ENCODE measurements around the gene ERBB2.
"Not testable (repeated sequence)": the region's sequence is repeated elsewhere in the genome, so short reads cannot be mapped to it uniquely, and the experiment has no call there.

Gene ERBB2

GRCh38 chr17:39722965-39723848, 23.3 kb downstream of the ERBB2 start:
- ChIA-PET POLR2A (no interaction called here), CTCF (interaction anchor here (0.8 to 1.6 kb wide), 3 partner anchors 8 to 102 kb away, joined by 3 to 5 read pairs (median 4); no protein-coding TSS in a partner anchor)
- DNase-seq (ENCODE audit: extremely low spot score) = no peak
- no peak for TF ChIP-seq CTCF (IDR thresholded peaks at IDR 0.05; ENCODE audit: control extremely low read depth, extremely low read depth, low read depth, missing control alignments)

GRCh38 chr17:39724731-39725130, 24.9 kb downstream of the ERBB2 start:
- TF ChIP-seq CTCF (IDR thresholded peaks at IDR 0.05; ENCODE audit: control extremely low read depth, extremely low read depth, low read depth, missing control alignments) = no peak
- no peak for DNase-seq (ENCODE audit: extremely low spot score)
- CTCF ChIA-PET = interaction anchor here (1.6 kb wide), 1 partner anchor 90 kb away, joined by 4 read pairs; no protein-coding TSS in a partner anchor
- POLR2A ChIA-PET = no interaction called here

GRCh38 chr17:39725923-39726322, 26.1 kb downstream of the ERBB2 start:
- CTCF ChIA-PET = interaction anchor here (0.7 to 1.6 kb wide), 3 partner anchors 91 to 104 kb away, joined by 3 to 4 read pairs (median 3); no protein-coding TSS in a partner anchor
- POLR2A ChIA-PET = not testable (repeated sequence)

GRCh38 chr17:39726617-39727016, 26.8 kb downstream of the ERBB2 start:
- ChIA-PET POLR2A (no interaction called here), CTCF (no interaction called here)
- TF ChIP-seq CTCF (IDR thresholded peaks at IDR 0.05; ENCODE audit: control extremely low read depth, extremely low read depth, low read depth, missing control alignments) = no peak
- no peak for DNase-seq (ENCODE audit: extremely low spot score)

More at GRCh38 chr17:39725923-39726322, 26.1 kb downstream of the ERBB2 start:
- DNase-seq (ENCODE audit: extremely low spot score) = not testable (repeated sequence)

GRCh38 chr17:39727556-39727955, 27.7 kb downstream of the ERBB2 start:
- no peak for TF ChIP-seq CTCF (IDR thresholded peaks at IDR 0.05; ENCODE audit: control extremely low read depth, extremely low read depth, low read depth, missing control alignments)
- no peak for DNase-seq (ENCODE audit: extremely low spot score)
- ChIA-PET POLR2A (no interaction called here), CTCF (interaction anchor here (0.9 to 5.9 kb wide), 2 partner anchors 8 to 106 kb away, joined by 3 to 57 read pairs; no protein-coding TSS in a partner anchor)

- ChIA-PET POLR2A (interaction anchor here (0.6 to 1.2 kb wide), 3 partner anchors 15 to 577 kb away, joined by 3 to 5 read pairs (median 4); no protein-coding TSS in a partner anchor), CTCF (interaction anchor here (0.8 to 5.9 kb wide), 38 partner anchors 9 to 263 kb away, joined by 3 to 57 read pairs (median 6); partner anchors contain the start of genes ERBB2, IKZF3, PGAP3 and PSMD3)
- no peak for TF ChIP-seq CTCF (IDR thresholded peaks at IDR 0.05; ENCODE audit: control extremely low read depth, extremely low read depth, low read depth, missing control alignments)
- DNase-seq (ENCODE audit: extremely low spot score) = no peak
Observed at GRCh38 chr17:39729280-39729851, 29.5 kb downstream of the ERBB2 start.
